NCI-H510A treated with DMSO at 0.1 percent for 48 hours (cell line): ENCODE data around the gene COPE.
"Not testable (repeated sequence)": the region's sequence is repeated elsewhere in the genome, so short reads cannot be mapped to it uniquely, and the experiment has no call there.

ENCODE experiments used
- DNase-seq: peaks from one replicate; lab custom pipeline; 2025; lab: John Stamatoyannopoulos, UW

Gene COPE

DNA sequence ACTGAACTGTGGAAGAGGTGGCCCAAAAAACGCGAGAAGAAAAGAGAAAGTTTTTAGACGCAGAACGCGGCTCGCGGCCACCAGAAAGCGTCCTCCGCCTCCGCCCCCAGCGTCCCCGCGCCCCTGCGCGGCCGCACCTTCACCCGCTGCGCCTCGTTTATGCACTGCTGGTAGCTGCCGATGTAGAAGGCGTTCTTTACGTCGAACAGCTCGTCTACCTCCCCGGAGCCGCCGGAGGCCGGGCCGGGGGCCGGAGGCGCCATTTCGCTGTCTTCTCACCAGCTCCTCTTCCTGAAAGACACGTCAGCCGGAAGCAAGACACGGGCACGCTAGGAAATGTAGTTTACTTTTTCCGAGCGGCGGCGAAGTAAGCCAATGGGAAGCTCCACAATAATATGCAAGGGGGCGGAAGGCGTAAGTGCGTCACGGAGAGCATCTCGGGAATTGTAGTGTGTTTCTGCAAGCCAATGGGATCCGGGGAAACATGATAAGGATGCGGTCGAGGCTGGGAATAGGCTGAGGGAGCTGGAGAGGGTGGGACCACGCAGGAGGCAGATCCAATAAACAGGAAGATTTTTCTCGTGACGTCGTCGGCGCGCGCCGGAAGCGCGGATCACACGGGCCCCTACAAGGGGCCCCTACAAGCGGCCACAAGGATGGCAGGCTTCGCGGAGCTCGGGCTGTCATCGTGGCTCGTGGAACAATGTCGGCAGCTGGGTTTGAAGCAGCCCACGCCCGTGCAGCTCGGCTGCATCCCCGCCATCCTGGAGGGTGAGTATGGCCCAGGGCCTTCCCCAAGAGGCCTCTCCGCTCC lies at the start of gene COPE, which contains the start of gene DDX49:
TSS of gene COPE (minus strand) at position 302 of the 814 bp plus-strand sequence. CDS start at position 263, 39 bp downstream.
TSS of gene DDX49 (plus strand) at position 630 of the 814 bp plus-strand sequence. CDS start at position 657, 27 bp downstream.
- peak; percentile 99 for DNase-seq

DNA sequence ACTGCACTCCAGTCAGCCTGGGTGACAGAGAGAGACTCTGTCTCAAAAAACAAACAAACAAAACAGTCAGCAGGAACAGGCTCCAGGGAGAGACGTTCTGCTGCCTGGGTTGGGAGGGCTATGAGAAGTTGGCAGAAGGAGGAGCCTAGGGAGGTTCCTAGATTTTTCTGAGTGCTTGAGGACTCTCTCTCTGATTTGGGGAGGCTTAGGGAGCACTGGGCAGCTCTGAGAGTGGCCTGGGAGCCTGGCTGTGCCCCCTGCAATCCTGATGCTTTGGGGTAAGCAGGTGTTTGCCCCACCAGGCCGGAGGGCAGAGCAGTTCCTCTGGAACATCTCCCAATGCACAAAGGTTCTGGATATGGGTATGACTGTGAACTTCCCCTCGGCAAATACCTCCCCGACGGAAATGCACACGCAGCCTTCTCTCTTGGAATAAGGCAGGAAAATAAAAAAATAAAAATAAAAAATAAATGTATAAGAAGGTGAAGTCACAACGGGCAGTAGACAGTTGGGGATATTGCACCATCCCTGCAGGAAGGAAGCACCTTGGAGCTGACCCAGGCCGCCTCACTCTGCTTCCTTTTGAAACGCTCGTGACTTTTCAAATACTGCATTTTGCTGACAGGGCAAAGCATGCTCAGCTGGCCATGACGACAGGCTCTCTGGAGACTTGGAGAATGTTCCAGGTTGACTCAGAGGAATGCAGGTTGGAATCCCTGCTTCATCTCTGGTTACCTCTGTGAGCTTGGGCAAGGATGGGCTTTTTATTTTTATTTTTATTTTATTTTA lies 48.4 kb upstream of the COPE start:
- DNase-seq, result peak; percentile 36

DNA sequence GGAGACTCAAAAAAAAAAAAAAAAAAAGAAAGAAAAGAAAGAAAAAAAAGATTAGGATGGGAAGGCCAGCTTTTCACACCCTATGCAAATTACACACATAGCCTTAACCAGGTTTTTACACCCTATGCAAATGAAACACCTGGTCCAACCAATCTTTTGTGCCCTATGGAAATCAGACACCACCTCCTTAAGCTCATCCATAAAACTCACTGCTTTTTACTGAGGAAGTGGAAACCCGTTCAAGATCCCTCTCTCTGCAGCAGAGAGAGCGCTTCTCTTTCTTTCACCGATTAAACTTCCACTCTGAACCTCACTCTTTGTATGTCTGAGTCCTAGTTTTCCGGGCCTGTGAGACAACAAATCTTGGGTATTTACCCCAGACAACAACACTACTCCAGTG lies 47.1 kb upstream of the COPE start:
- DNase-seq, result peak; percentile 23

DNA sequence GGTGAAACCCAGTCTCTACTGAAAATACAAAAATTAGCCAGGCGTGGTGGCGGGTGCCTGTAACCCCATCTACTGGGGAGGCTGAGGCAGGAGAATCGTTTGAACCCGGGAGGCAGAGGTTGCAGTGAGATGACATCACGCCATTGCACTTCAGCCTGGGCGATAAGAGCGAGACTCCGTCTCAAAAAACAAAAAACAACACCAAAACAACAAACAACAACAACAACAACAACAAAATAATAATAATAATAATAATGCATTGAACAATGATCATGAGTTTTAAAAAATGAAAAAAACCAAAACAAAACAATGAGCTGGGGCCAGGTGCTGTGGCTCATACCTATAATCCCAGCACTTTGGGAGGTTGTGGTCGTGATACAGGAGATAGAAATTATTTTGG lies 44.9 kb upstream of the COPE start:
- DNase-seq, result no peak

DNA sequence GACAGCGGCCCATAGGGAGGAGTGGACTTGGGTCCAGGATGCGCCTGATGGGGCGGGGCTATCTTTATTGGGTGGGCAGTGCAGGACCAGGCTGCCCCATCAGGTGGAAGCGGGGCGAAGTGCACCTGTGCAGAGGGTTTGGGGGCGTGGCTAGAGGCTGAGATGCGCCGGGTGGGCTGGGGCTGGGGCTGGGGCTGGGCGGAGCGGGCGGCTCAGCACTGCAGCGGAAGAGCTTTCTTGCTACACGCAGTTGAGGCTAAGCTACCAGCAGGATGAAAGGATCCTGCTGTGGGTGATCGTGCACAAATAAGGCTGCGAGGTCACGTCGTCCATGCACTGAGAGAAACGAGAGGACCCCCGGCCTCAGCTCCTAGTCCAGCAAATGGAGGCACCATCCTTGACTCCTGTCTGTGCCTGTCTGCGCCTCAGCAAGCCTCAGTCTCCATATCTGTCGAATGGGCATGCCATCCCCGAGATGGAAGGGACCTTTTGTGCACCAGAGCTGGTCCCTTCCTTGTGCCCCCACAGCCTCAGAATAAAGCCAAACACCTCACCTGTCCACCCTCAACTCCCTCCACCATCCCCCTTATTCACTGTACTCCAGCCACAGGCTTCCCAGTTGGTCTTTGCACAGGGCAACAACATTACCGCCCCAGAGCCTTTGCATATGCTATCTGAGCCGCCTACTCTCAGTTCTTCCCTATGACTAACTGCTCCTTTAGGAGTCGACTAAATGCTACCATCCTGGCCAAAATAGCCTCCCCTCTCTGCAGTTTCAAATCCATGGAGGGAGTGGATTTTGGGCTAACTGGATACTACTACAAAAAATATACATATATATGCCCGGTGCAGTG lies 42.8 kb upstream of the COPE start:
- peak; percentile 34 for DNase-seq

DNA sequence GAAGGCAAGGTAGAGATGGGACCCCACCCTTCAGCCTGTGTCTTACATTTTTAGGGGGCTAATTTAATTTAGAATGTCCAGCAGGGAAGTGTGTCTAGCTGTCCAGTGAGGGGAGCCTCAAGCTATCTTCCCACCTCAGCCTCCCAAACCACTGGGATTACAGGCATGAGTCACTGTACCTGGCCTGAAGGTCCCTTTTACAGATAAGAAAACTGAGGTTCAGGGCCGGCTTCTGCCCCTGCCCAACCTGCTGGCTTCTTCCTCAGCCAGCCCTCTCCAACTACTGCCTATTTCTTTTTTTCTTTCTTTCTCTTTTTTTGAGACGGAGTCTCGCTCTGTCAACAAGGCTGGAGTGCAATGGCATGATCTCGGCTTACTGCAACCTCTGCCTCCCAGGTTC lies 41.2 kb upstream of the COPE start:
- DNase-seq, result no peak

DNA sequence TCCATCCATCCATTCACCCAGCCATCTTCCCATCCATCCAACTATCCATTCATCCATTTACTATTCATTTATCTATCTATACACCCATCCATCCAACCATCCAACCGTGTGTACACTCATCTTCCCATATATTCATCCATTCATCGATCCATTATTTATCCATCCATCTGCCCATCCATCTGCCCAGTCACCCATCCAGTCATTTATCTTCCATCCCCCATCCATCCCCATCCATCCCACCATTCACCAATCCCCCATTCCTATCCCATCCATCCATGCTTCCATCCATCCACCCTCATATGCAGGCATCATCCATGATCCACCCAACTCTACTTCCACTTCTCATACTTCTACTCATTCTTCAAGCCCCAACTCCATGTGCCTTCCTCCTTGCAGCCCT lies 35.9 kb upstream of the COPE start:
- no peak for DNase-seq

DNA sequence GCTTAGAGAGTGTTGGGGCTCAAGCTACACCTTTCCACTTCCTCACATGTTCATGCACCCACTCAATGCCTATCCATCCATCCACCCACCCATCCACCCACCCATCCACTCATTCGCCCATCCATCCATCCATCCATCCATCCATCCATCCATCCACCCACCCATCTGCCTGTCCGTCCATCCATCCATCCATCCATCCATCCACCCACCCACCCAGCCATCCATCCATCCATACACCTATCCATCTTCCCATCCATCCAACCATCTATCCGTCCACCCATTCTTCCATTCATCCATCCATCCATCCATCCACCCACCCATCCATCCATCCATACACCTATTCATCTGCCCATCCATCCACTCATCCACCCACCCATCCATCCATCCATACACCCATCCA lies 34.9 kb upstream of the COPE start:
- no peak for DNase-seq

DNA sequence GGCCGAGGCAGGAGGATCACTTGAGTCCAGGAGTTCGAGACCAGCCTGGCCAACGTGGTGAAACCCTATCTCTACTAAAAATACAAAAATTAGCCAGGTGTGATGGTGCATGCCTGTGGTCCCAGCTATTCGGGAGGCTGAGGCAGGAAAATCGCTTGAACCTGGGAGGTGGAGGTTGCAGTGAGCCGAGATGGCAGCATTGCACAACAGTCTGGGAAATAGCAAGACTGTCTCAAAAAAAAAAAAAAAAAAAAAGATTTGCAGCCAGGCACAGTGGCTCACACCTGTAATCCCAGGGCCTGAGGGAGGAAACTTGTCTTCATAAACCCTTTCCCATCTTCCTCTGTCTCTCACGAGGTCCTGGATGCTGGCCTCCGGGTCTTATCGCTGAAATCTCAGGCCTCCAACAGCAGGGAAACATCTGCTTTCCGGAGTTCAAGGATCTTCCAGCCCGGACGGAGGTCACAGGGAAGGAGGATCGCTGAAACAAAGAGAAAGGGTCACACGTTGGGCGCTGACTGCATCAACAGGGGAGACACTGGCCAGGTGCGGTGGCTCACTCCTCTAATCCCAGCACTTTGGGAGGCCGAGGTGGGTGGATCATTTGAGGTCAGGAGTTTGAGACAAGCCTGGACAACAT lies 33.3 kb upstream of the COPE start:
- DNase-seq, result not testable (repeated sequence)

DNA sequence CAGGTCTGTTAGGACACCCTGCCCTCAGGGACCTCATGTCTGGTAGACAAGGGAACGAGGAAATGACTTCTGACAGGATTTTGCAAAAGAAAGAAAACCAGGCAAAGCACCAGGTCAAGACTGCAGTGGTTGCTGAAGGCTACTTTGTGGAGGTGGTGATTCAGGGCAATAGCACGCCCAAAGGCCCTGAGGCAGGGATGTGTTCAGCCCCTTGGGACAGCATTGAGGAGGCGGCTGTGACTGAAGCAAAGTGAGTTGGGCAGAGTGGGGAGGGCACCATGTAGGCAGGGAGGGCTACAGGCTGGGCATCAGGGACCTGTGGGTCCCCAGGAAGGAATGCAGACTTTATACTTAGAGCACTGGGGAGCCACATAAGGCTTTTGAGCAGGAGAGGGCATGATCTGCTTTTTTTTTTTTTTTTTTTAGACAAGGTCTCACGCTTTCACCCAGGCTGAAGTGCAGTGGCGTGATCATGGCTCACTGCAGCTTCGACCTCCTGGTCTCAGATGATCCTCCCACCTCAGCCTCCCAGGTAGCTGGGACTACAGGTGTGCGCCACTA lies 32.6 kb upstream of the COPE start:
- no peak for DNase-seq

DNA sequence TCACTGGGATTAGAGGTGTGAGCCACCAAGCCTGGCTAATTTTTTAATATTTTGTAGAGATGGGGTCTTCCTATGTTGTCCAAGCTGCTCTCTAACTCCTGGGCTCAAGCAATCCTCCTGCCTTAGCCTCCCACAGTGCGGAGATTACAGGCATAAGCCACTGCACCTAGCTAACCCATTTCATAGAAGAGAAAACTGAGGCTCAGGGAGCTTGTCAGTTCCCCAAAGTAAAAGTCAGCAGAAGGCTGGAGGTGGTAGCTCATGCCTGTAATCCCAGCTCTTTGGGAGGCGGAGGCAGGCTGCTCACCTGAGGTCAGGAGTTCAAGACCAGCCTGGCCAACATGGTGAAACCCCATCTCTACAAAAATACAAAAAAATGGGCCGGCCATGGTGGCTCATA lies 30.7 kb upstream of the COPE start:
- DNase-seq, result no peak

DNA sequence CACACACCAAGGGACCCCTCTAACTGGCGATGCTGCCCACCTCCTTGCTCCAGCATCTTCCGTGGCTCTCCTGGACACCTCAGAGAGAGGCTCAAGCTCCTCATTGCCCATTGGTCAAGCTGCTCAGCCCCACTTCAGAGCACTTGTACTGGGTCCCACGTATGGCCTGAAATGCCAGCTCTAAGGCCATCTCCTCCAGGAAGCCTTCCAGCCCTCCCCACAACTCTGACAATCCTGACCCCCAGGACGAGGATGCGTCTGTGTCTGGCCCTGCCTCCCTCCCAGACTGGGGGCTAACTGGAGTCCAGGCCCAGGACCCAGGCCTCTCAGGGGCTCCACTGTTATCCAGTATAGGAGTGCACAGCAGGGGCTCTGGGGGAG lies 29.8 kb upstream of the COPE start:
- no peak for DNase-seq

DNA sequence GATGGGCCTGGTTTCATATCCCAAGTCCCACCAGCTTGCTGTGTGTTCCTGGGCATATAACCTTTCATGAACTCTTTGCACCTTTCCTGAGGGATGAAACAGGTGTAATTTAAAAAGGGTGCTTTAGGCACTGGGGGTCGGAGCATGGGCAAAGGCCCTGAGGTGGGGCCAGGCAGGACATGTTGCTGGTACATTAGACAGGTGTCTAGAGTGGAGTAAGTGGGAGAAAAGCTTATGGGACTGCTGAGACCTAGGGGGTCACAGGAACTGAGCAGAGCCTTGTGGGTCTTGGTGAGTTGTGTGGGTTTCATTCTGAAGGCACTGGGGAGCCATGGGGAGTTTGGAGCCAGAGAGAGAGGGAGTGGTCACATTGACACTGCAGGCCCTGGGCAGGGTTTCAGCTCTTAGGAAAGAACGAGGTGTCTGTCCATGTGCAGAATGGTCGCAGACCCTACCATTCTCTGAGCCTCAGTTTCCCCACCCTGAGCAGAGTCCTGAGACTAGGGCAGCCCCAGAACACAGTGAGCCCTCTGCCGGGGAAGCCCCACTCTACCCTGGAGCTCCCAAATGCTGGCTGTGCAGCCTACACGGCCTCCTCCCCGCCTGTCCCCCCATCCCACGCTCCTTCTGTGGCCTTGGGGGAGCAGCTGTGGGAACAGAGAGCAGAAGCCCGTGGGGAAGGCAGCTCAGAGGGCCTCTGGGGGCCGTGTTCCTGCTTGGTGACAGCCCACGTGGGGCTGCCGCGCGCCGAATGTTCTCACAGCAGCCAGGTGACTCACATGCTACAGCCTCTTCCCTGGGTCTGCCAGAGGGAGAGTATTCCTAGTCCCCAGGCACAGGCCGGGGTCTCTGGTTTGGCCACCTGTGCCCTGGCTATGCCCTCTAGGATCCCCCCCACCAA lies 29.1 kb upstream of the COPE start:
- DNase-seq, result no peak

DNA sequence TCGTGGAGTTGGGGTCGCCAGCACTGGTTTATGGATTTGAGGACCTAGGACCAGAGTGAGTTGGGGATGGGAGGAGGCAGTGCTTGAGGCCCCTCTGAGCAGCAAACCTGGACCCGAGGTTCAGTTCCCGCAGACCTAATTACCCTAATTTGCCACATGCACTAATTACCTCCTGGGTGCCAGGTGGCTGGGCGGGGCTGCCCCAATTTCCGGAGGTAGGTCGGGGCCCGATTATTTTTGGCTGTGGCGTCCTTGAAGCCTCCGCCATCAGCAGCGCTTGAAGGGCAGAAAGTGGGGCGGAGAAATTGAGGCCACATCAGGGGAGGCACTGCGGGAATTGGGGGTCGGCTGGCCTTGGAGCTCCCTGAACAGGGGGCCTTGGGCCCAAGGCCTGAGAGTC lies 27.7 kb upstream of the COPE start:
- DNase-seq, result no peak

DNA sequence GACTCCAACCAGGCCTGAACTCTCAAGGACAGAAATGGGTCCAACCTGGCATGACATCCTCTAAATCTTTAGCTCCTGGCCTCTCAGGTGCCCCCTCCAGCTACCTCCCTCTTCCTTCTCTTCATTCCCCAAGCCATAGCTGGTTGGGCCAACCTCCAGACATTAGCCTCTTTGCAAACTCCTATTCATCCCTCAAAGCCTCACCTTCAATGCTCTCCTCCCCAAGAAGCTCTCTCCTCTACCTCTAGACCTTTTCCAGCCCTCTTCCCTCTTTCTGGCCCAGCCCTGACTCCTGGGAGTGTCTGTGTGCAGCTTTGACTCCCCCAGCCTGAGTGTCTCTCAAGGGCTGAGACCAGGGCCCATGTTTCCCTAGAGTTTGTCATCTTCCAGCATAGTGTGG lies 27.1 kb upstream of the COPE start:
- no peak for DNase-seq

DNA sequence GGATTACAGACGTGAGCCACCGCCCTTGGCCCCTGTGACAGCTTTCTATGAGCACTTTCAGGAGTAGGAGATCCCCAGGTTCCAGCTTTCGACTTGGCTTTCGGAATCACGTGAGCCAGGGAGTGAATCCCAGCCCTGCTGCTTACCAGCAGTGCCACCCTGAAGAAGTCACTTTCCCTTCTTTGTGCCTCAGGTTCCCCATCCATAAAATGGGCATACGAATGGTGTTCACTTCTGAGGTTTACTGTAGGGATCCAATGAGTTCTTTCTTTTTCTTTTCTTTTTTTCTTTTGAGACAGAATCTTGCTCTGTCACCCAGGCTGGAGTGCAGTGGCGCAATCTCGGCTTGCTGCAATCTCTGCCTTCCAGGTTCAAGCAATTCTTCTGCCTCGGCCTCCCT lies 26.1 kb upstream of the COPE start:
- DNase-seq, result no peak

DNA sequence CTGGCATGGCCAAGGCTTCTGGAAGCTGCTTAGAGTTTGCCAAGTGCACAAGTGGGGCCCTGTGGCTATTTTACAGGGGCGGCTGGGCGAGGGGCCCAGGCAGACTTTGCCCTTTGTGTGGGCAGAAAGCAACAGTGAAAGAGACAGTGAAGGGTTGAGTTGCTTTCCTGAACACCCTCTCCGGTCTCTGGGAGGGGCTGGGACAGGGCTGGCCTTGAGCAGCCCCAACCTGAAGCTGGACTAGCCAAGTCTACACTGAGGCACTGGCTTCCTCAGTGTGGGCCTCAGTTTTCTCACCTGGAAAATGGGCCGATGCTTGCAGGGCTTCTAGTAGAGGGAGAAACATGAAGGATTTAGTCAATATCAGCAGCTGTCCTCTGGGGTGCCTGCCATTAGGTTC lies 24.3 kb upstream of the COPE start:
- no peak for DNase-seq

DNA sequence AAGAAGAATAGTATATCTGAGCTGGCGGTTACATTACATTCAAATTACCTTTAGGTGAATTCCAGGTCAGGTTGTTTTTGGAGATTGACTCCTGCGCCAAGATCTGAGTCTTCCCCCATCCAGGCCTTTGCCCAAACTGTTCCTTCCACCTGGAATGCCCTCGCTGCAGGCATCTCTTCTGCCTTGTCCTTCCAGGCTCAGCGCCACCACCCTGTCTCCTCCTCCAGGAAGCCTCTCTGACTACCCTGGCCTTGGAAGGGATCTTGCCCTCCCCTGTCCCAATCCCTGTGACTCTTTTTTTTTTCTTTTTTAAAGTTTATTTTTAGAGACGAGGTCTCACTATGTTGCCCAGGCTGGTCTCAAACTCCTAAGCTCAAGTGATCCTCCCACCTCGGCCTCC lies 23.5 kb upstream of the COPE start:
- DNase-seq, result no peak

DNA sequence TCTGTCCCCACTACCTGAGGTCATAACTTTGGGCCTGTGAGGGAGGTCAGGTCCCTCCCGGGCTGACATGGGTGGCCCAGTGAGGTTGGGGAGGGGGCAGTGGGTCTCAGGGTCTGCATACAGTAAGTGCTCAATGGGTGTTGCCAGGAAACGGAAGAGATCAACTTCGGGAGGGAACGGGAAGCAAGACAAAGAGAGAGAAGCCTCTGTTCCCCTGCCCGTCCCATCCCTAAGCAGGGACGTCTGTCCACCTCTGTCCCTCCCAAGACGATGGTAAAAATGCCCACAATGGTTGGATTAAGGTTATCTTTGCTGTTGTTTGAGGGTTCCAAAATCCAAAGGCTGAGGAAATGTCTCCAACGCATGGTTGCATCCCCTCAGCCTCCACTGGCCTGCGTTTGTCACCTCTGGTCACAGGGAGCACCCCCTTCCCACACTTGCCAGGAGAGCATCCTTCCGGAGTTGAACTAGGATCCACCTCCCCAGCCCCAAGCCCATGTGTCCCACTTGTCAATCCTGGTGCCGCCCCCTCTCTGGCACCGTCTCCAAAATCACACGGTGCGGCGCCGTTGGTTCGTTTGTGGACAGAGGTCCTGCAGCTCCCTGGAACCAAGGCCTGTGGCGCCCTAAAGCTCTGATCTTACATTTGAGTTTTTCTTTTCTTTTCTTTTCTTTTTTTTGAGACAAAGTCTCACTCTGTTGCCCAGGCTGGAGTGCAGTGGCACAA lies 22.6 kb upstream of the COPE start:
- no peak for DNase-seq
